Amygdala (tissue), 56 donors: ENCODE measurements around the gene EMC6.

Source experiments
- DNase-seq, 56 donors: peaks; one replicate each; lab custom pipeline; 2025; lab: John Stamatoyannopoulos, UW

EMC6 gene

DNA sequence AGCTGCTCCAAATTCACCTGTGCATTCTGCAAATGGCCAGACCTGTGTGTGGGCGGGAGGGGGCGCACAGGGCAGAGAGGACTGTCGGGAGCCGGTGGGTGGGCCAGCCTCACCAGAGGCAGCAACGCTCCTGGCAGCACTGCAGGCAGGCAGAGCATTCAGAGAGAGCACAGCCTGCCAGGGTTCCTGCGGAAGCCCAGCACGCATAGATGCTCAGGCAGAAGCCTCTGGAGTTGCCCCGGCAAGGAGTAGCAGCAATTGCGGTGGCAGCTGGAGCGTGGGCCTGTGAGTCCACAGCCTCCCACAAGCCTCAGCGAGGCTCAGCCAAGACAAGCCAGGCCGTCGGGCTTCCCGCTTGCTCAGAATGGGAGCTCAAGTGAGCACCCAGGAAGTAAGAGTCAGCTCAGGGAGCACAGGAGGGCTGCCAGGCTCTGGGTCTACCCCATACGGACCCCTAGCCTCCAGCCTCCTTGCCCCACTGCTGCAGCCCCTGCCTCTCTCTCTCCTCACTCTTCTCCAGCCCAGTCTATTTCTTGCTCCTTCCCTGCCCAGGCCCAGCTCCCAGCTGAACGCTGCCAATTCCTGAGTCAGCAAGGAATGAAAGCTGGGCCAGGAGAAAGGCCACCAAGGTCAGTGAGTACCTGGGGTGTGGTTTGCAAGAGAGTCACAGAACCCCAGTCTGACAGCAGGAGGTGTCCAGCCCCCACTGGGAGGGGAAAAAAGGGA, 9.6 kb downstream of the EMC6 start:
- DNase-seq: peak in 22 of 56 donors; percentile 15 to 59 (median 33)

DNA sequence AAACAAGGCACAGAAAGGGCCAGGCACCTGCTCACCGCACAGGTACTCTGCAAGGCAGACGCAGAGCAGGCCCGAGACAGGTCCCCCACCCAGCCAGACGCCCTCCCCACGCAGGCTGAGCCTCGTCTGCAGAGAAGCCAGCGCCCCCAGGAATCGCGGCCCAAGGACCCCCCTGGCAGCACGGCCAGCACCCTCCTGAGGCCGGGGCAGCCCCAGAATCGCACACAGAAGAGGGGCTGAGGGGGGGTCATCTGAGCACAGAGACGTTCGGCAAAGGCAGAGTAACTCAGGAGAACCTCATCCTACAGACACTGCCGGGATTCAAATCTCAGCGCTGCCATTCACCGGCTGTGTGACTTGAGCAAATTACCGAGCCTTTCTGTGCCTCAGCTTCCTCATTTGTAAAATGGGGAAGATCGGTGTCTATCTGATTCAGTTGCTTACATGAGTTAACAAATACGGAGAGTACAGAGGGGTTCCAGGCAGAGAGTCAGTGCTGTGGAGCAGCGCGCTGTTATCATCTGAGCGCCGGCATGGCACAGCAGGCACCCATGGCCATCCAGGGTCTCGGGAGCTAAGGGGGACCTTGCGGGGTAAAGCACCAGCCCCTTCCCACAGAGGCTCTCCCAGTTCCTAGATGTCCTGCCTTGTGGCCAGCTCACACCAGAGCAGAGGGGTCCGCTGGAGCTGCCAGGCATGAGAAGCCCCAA, 10.4 kb downstream of the EMC6 start:
- DNase-seq: no peak

DNA sequence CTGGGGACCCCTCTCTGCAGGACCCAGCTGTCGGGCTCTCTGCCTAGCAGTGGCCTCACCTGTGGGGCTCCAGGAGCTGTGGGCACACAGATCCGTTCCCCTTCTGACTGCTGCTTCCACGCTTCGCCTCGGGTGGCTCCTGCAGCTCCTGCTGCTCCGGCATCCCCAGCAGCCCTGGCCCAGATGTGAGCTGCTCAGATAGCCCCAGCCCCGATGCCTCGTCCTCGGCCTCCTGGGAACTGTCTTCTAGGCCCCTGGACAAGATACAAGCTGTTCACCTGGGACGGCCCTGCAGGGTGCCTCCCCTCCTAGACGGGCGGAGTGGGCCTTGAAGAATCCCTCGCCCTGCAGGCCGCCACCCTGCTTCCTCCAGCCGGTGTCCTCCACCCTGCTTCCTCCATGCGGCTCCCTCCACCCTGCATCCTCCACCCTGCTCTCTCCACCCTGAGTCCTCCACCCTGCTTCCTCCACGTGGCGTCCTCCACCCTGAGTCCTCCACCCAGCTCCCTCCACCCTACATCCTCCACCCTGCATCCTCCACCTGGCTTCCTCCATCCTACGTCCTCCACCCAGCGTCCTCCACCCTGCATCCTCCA, 11.0 kb downstream of the EMC6 start:
- DNase-seq: no peak

GRCh38 chr17:3681057-3681456, 12.4 kb downstream of the EMC6 start:
- DNase-seq: no peak

DNA sequence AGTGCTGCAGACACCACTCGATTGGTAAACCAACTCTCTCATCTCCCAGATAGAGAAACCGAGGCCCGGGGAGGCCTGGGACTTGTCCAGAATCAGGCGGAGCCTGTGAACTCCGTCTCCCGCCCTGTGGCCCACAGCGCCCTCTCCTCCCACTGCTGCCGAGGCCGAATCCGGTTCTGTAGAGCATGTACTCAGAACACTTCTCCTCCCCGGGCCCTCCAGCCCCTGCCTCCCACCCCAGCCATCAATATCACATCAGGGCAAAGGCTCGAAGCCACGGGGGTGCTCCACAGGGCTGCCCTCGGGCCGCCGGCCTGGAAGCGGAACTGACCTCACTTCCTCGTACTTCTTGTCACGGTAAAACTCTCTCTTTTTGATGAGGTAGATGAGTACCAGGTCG, 13.0 kb downstream of the EMC6 start:
- DNase-seq: no peak

- DNase-seq: no peak
Measured at GRCh38 chr17:3682033-3682432, 13.4 kb downstream of the EMC6 start.

- peak in 1 of 56 donors; percentile 8 for DNase-seq
Measured at GRCh38 chr17:3683054-3683511, 14.5 kb downstream of the EMC6 start.

- no peak for DNase-seq
Measured at GRCh38 chr17:3685174-3685573, 16.6 kb downstream of the EMC6 start.

DNA sequence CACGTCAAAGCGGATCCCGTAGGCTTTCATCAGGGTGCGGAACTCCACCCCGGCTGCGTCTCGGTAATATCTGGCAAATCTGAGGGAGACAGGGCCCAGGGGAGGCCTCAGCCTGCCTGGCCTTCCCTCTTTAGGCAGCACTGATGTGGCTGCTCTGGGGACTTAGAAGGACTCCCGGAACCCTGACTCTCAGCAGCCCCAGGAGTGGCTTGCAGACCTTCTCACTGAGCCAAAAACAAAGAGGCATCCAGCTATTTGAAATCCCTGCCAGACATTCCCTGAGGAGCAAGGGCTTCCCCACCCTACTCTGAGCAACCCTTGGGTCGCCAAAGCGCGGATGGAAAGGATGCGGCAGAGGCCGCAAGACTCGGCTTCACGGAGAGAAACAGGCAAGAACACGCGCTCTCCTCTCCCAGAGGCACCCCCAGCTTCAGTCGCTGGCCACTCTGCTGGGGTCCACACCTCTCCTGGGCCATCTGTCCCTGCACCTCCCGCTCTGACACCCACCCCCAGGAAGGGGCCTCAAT, 19.5 kb downstream of the EMC6 start:
- DNase-seq: no peak

DNA sequence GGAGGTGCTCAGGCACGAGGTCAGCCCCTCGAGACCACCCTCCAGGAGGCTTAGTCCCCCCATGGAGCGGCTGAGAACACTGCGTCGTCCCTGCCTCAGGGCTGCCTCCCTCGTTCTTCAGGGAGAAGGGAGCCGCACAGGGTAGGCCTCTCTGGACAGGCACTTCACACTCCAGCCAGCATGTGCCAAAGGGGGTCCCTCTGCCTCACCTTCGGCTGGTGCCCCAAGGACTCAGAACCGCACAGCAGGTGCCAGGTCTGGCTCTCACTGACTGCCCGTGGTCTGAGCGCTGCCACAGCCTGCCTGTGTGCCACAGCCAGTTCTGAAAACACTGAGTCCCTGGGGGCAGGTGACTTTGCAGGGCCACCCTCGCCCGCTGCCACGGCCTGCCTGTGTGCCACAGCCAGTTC, 20.2 kb downstream of the EMC6 start:
- no peak for DNase-seq

DNA sequence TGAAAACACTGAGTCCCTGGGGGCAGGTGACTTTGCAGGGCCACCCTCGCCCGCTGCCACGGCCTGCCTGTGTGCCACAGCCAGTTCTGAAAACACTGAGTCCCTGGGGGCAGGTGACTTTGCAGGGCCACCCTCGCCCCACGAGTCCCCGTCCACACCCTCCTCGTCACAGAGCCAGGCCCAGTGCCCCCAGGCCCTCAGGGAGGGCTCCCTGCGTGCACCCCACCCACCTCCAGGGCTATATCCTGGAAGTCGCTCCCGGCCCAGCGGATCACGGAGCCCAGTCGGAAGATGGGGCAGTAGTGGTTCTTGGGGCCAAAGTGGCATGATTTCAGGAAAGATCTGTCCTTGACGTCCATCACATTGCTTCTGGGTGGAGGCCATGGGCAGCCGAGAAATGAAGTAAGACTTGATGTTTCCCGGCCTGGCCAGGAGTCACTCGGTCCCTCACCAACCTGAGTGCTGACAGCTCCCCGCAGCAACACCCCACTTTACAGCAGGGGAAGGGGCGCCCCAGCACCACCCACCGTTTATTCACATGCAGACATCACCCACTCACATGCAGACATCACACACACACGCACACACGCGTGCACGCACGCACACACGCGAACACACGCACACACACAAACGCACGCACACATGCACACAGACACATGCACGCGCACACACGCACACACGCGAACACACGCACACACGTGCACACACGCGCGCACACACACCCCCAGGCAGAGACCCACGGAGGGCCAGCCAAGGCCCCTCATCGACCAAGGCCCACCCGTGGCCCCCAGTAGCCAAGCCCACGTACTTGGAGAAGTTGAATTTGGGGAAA, 20.9 kb downstream of the EMC6 start:
- DNase-seq: no peak

- no peak for DNase-seq
Measured at GRCh38 chr17:3690094-3690715, 21.6 kb downstream of the EMC6 start.

DNA sequence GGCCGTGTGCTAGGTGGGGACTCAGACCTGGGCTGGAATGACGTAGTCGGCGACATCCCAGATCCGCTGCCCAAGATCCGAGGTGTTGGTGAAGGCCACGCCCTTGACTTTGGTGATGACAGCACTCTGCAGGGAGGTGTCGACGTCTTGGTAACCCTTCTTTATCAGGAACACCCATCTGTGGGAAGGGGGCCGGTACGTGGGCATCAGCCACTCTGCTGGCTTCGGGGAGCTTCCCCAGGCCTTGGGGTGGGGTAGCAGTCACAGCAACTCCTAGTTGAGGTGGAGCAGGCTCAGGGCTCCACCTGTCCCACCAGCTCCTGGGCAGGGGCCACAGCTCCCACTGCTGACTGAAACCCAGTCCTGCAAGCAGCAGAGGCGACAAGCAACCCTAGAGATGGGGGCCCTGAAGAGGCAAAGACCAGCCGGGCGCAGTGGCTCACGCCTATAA, 23.0 kb downstream of the EMC6 start:
- no peak for DNase-seq

GRCh38 chr17:3692346-3692745, 23.7 kb downstream of the EMC6 start:
- DNase-seq: no peak

GRCh38 chr17:3693141-3693540, 24.5 kb downstream of the EMC6 start:
- DNase-seq: no peak

GRCh38 chr17:3693829-3694231, 25.2 kb downstream of the EMC6 start:
- DNase-seq: no peak

- DNase-seq: no peak
Measured at GRCh38 chr17:3695129-3695722, 26.6 kb downstream of the EMC6 start.

DNA sequence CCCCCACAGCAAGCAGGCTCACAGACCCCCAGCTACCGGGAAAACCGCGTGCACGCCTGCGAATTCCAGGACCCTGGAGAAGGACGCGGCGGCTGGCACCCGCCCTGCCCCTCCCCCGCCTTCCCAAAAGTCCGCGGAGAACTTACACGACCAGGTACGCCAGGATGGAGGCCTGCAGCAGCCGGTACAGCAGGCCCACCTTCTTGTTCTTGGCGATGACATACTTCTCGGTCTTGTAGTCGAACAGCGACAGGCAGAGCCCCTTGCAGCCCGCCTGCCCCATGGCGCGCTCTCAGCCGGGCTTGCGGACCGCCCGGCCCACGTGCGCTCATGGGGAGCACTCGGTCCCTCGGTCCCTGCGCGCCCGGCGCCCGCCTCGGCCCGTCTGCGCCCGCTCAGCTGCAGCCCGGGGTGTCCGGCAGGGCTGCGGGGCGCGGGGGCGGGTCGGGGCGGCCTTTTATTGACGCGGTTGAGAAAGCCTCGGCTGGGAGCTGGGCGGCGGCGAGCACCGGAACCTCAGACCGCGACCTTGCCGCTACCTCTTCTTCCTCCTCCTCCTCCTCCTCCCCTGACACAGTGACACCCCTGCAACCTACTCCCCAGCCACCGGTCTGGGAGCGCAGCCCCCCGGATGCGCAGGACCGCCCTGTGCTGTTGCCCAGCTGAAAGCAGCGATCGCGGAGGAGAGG, 27.3 kb downstream of the EMC6 start, which contains the start of gene P2RX5:
P2RX5 (minus strand) TSS at position 433 of the 689 bp plus-strand sequence; CDS start at position 283, 150 bp downstream.
- DNase-seq: peak in 3 of 56 donors; percentile 18 to 48 (median 40)

DNA sequence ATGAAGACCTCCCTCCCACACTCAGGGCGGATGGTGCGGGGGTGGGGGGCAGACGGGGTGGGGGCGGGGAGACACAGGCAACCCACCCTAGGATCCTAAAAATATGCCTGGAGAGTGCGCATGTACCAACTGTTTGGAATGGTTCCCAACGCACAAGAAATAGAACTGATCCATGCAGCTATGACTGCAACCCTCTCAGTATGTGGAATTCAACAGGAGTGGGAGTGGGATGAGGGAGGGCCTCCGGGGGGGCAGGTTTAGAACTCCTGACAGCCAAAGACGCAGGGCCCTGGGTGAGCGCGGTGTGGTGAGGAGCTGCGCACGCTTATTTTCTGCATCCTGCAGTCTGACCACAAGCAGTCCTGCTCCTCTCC, 28.5 kb downstream of the EMC6 start:
- peak in 12 of 56 donors; percentile 8 to 62 (median 31) for DNase-seq
